Measurements from ENCODE around the gene KLHL30.

DNA sequence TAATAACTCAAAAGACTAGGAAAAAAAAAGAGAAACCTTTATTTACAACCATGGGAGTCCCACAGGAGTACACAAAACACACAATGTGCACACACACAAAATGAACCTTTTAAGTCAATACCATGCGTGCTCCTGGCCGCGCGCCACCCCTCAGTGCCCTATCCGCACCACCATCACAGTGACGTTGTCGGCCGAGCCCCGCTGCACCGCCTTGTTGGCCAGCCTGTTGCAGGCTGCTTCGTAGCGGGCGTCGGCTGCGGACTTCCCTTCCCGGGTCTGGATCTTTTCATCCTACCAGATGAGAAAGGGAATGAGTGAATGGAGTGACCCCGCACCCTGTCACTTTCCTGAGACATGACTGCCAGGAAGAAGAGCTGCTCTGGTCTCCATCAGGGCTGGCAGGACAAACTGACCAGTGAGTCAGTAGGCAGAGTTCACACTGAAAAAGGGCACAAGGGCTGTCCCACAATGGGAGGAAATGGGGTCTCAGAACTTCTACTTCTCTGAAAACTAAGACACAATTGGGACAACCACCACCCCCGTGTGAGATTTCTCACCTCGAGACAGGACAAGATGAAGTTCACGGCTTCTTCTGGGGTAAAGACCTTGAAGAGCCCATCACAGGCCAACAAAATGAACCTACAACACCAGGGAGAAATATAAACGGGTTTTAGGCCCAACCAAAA lies 32.1 kb downstream of the KLHL30 start:
- TF ChIP-seq POLR2A (IDR thresholded peaks at IDR 0.05; ENCODE audit: low read length) (no peak), GATA1 (IDR thresholded peaks at IDR 0.05; ENCODE audit: low read depth, low read length) (no peak)
